Body of pancreas (tissue), 4 donors: ENCODE results near the gene HELZ.

Source experiments
- POLR2A ChIP-seq, 3 donors: fragments of 450-650 bp; IDR thresholded peaks; one replicate each; pipeline ENCODE4 v1.6.1; 2016; ENCODE audit warnings: antibody characterized with exemption in 3 of 3, mild to moderate bottlenecking in 2 of 3
- TF ChIP-seq, protein P1 (sequence below), 7 experiments: fragments of 450-650 bp in 4 of 7; fragments of 200-600 bp in 3 of 7; sonication (generic) in 3 of 7; IDR thresholded peaks; one replicate each; pipeline ENCODE4 v1.5.1; 2016 to 2019; ENCODE audit warnings: antibody characterized with exemption in 7 of 7

DNA sequence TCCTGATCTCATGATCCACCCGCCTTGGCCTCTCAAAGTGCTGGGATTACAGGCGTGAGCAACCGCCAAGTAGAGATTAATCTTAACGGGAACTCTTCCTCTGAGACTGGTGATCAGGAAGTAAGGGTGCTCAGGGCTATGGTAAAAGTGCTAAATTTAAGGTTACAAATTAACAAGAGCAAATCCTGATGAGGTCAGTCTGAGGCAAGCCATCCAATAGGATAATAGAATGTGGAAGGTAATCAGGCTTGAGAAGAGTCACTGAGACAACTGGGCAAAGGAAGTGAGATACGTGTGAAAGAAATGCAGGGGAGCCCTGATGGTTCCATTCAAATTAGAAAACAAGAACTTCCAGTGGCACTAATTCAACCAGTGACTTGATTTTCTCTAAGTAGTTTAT lies 131.5 kb downstream of the HELZ start:
- TF ChIP-seq, protein P1, sequence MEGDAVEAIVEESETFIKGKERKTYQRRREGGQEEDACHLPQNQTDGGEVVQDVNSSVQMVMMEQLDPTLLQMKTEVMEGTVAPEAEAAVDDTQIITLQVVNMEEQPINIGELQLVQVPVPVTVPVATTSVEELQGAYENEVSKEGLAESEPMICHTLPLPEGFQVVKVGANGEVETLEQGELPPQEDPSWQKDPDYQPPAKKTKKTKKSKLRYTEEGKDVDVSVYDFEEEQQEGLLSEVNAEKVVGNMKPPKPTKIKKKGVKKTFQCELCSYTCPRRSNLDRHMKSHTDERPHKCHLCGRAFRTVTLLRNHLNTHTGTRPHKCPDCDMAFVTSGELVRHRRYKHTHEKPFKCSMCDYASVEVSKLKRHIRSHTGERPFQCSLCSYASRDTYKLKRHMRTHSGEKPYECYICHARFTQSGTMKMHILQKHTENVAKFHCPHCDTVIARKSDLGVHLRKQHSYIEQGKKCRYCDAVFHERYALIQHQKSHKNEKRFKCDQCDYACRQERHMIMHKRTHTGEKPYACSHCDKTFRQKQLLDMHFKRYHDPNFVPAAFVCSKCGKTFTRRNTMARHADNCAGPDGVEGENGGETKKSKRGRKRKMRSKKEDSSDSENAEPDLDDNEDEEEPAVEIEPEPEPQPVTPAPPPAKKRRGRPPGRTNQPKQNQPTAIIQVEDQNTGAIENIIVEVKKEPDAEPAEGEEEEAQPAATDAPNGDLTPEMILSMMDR (IDR thresholded peaks at IDR 0.05), result no peak
- no peak for TF ChIP-seq POLR2A (IDR thresholded peaks at IDR 0.05)
